DND-41 (cell line): ENCODE data around the gene CDC42EP2.

ENCODE experiments used
- CTCF ChIP-seq: IDR thresholded peaks from 2 replicates; pipeline ENCODE4 v1.5.1; 2012; ENCODE audit warnings: borderline replicate concordance, low read length, moderate library complexity, mild to moderate bottlenecking; ENCODE audit not compliant: poor library complexity, severe bottlenecking; ENCODE audit errors: extremely low read depth
- EZH2 ChIP-seq: IDR thresholded peaks from 3 replicates; pipeline ENCODE4 v1.6.1; 2012; ENCODE audit warnings: borderline replicate concordance, low read depth, mild to moderate bottlenecking, moderate library complexity, low read length, inconsistent platforms; ENCODE audit not compliant: severe bottlenecking

GRCh38 chr11:65357856-65358356 lies 43.2 kb downstream of the CDC42EP2 start:
- no peak for TF ChIP-seq CTCF
- TF ChIP-seq EZH2: no peak
